Nephron progenitor cell (in vitro differentiated cells): ENCODE measurements around the gene GCNA.
A peak's percentile ranks its signal among the peaks of the same experiment; 100 is the strongest.
"Not testable (repeated sequence)": the region's sequence is repeated elsewhere in the genome, so short reads cannot be mapped to it uniquely, and the experiment has no call there.

Experiments
- DNase-seq: peaks from one replicate; pipeline ENCODE4 v3.0.0; 2021
- H3K27ac Mint-ChIP-seq: 2 replicates; pipeline ENCODE4 v1.8.0; 2021; ENCODE audit warnings: mild to moderate bottlenecking, moderate library complexity, mixed read lengths
- H3K27me3 Mint-ChIP-seq: 2 replicates; pipeline ENCODE4 v1.8.0; 2021; ENCODE audit warnings: mild to moderate bottlenecking, low read depth, mixed read lengths; ENCODE audit not compliant: poor library complexity
- H3K36me3 Mint-ChIP-seq: 2 replicates; pipeline ENCODE4 v1.8.0; 2021; ENCODE audit warnings: low read depth, mixed read lengths
- H3K4me1 Mint-ChIP-seq: 2 replicates; pipeline ENCODE4 v1.8.0; 2021; ENCODE audit warnings: mixed read lengths
- H3K4me3 Mint-ChIP-seq: 2 replicates; pipeline ENCODE4 v1.8.0; 2021; ENCODE audit warnings: mild to moderate bottlenecking, moderate library complexity, mixed read lengths
- H3K9me3 Mint-ChIP-seq: 2 replicates; pipeline ENCODE4 v1.8.0; 2021; ENCODE audit warnings: mild to moderate bottlenecking, moderate library complexity, mixed read lengths
- CTCF ChIP-seq: fragments of 200-600 bp; sonication (generic); IDR thresholded peaks from 2 replicates; pipeline ENCODE4 v1.5.0; 2021; ENCODE audit warnings: antibody characterized with exemption

GCNA gene

GRCh38 chrX:71640002-71640401 is 61.8 kb downstream of the GCNA start:
- no peak overlapping the region for H3K27ac Mint-ChIP-seq
- peaks cover 39% of the 10 kb centered on the region for H3K9me3 Mint-ChIP-seq
- no peaks in the 10 kb centered on the region for H3K36me3 Mint-ChIP-seq
- H3K27me3 Mint-ChIP-seq: peaks cover 3% of the 10 kb centered on the region
- DNase-seq: no peak
- no peak for TF ChIP-seq CTCF
- H3K4me3 Mint-ChIP-seq: no peak overlapping the region
- no peaks in the 10 kb centered on the region for H3K4me1 Mint-ChIP-seq

GRCh38 chrX:71644406-71644805 is 66.2 kb downstream of the GCNA start:
- not testable (repeated sequence) for H3K27ac Mint-ChIP-seq

GRCh38 chrX:71650333-71650969 is 72.2 kb downstream of the GCNA start:
- Mint-ChIP-seq H3K27me3 (peaks cover 4% of the 10 kb centered on the region), H3K9me3 (peaks cover 41% of the 10 kb centered on the region), H3K4me1 (no peaks in the 10 kb centered on the region), H3K27ac (no peak overlapping the region), H3K36me3 (no peaks in the 10 kb centered on the region), H3K4me3 (no peak overlapping the region)
- TF ChIP-seq CTCF: no peak
- DNase-seq: no peak

More at GRCh38 chrX:71644406-71644805, 66.2 kb downstream of the GCNA start:
- peaks cover 51% of the 10 kb centered on the region for H3K9me3 Mint-ChIP-seq
- not testable (repeated sequence) for H3K4me1 Mint-ChIP-seq, H3K4me3 Mint-ChIP-seq, H3K27me3 Mint-ChIP-seq, H3K36me3 Mint-ChIP-seq, DNase-seq

GRCh38 chrX:71652405-71652804 is 74.2 kb downstream of the GCNA start:
- Mint-ChIP-seq H3K9me3 (peaks cover 46% of the 10 kb centered on the region), H3K27ac (no peak overlapping the region), H3K4me3 (no peak overlapping the region), H3K27me3 (peaks cover 8% of the 10 kb centered on the region), H3K36me3 (no peaks in the 10 kb centered on the region), H3K4me1 (no peaks in the 10 kb centered on the region)
- DNase-seq: peak; percentile 41
- TF ChIP-seq CTCF: peak; percentile 51

- Mint-ChIP-seq H3K4me3 (no peak overlapping the region), H3K27ac (no peak overlapping the region), H3K9me3 (peaks cover 46% of the 10 kb centered on the region), H3K36me3 (no peaks in the 10 kb centered on the region), H3K27me3 (peaks cover 5% of the 10 kb centered on the region), H3K4me1 (no peaks in the 10 kb centered on the region)
- no peak for TF ChIP-seq CTCF
- no peak for DNase-seq
Observed at GRCh38 chrX:71653344-71653743, 75.1 kb downstream of the GCNA start.

- no peak overlapping the region for H3K4me3 Mint-ChIP-seq
- H3K27me3 Mint-ChIP-seq: peaks cover 14% of the 10 kb centered on the region
Observed at GRCh38 chrX:71657267-71657666, 79.0 kb downstream of the GCNA start.

More at GRCh38 chrX:71657267-71657666, 79.0 kb downstream of the GCNA start:
- no peak for DNase-seq
- Mint-ChIP-seq H3K9me3 (peaks cover 62% of the 10 kb centered on the region), H3K4me1 (no peaks in the 10 kb centered on the region), H3K36me3 (no peaks in the 10 kb centered on the region), H3K27ac (no peak overlapping the region)
- no peak for TF ChIP-seq CTCF
